Kidney tubule cell (primary cell): Measurements from ENCODE around the gene ADAM22.

Experiments
- DNase-seq: peaks from one replicate; pipeline ENCODE4 v3.0.0-alpha.2; 2018; ENCODE audit warnings: low spot score

The ADAM22 gene

DNA sequence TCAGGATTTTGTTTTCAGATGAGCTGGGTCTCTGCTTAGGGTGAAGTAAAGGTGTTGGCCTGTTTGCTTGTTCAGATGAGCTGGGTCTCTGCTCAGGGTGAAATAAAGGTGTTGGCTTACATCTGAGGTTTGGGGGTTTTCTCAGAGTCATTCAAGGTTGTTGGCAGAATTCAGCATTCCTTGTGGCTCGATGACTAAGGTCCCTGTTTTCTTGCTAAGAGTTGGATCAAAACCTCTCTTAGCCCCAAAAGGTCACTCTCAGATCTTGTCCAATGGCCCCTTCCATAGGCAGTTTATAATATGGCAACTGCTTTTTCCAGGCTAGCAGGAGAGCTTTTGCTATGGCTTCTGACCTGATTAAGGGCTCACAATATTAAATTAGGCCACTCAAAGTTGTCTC lies 106.6 kb downstream of the ADAM22 start:
- DNase-seq = peak; percentile 69

DNA sequence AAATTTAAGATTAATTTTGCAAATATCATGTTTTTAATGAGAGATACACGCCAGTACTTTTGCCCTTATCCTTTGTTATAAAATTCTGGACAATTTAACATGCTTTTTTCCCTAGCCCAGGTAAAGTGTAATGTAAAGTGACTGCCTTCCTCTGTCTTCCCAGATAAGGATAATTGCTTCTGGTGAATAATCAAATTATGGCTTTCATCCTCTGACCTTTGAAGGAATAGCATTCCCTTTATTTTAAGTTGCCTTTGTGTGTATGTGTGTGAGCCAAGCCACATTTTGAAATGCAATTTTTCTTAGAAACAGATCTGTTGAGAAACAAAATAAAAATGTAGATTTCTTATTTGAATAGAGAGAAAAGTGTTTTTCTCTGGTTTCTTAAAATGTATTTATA lies 107.5 kb downstream of the ADAM22 start:
- DNase-seq = no peak

DNA sequence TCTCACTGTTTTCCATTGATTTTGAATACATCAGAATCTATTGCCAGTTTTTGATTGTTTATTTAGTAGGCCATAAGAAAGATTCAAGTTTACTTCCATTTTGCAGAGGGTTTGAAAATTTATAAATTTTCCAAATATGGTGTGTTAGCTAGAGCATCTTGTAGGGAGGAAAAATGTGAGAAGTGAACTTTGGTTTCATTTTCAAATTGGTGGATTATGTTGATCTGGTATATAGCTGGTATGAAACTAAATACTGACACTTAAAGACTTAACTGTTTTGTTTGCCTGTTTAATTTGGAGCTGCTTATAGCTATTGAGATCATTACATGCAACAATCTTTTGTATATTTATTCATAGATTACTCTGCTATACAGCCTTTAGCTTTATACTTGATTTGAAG lies 108.1 kb downstream of the ADAM22 start:
- no peak for DNase-seq

DNA sequence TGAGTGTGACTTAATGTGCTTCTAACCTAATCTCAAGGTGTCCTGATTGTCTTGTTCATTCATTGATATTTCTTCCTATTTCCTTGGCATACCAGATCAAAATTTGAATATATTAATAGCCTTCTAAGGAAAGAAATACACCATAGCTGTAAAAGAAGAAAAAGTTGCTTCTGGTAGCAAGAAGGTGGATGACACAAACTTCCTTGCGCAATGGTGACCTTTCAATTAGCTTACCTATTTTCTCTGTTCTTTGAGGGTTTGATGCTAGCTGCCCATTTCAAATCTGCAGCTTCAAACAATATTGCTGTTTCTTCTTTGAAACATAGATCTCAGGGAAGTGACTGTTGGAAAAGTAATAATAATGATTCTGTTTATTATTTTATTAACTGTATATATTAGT lies 108.8 kb downstream of the ADAM22 start:
- DNase-seq = no peak

DNA sequence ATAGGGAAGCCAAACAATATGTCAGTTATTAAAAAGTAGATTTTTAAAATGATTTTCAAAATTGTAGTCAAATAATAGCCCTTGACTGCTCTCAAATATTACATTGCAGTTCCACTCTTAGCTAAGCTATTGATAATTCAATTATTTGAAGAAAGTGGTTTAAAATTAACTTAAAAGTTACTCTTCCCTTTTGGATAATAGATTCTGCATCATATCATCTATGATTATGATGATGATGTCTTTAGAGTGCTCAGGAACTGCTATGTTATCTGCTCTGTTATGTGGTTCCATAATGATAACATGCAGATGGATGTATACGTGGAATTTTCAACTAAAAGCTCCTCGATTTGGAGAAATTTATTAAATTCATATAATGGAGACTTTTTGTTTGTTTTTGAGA lies 110.0 kb downstream of the ADAM22 start:
- DNase-seq = no peak

DNA sequence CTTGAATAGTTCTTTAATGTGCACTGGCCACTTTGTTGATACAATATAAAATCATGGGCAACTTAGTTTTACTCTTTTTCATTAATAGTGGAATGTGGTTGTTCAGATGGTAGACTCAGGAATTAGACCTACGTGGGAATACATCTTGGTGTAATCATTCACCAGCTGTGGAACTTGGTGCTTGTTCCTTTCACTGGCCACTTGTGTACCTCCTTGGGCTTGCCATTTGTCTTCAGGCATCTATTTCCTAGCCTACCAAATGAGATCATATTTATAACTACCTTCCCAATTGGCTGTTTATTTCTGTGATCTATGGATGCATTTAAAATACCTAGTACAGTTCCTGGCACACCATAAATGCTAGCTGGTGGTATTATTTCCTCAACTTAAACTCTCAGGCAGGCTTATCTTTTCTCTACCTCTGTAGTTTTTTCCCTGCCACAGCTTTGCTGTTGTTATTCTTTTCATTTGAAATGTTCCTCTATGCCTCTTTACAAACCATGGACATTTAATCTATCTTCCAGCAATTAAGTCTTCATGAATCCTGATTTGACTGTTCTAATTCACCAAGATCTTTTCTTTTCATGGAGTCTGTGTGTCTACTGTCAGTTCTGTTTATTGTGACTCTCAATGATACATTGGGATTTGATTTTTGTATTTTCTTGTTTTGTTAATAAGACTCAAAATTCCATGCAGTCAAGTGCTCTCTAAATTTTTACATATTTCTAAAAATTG lies 113.0 kb downstream of the ADAM22 start:
- peak; percentile 46 for DNase-seq

DNA sequence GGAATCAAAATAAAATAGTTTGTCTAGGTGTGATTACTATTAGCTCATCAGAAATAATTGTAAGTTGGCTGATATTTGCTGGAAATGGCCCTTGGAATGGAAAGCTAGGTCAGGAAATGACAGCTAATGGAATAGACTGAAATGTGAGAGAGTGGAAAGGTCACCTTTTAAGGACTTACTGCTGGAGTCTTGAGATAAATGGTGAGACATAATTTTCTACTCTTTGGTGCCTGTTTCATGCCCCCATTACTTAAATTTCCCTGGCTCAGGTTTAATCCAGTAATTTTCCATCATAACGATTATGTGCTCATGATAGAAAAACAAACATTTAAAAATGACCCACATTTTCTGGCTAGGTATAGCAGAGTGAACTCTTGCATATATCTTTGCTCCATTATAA lies 123.6 kb downstream of the ADAM22 start:
- DNase-seq = no peak

DNA sequence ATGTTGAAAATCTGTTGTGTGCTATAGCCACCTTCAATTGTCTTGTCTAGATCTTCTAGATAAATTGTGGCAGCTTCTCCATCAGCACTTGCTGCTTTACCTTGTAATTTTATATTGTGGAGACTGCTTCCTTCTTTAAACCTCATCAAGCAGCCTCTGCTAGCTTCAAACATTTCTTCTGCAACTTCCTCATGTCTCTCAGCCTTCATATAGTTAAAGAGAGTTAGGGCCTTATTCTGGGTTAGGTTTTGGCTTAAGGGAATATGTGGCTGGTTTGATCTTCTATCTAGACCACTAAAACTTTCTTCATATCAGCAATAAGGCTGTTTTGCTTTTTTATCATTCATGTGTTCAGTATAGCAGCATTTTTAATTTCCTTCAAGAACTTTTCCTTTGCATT lies 128.2 kb downstream of the ADAM22 start:
- DNase-seq = no peak

DNA sequence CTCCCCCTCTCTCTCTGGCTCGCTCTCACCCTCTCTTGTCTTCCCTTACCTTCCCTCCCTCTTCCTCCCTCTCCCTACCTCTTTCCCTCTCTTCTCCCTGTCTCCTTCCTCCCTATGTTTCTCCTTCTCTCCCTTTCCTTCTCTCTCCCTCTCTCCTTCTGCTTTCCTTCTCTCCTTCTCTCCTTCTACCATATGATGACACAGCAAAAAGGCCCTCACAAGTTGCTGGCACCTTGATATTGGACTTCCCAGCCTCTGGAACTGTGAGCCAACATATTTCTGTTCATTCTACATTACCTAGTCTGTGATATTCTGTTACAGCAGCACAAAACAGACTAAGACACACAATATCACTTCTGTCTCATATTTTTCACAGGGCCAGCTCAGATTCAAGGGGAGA lies 135.0 kb downstream of the ADAM22 start:
- DNase-seq = no peak

DNA sequence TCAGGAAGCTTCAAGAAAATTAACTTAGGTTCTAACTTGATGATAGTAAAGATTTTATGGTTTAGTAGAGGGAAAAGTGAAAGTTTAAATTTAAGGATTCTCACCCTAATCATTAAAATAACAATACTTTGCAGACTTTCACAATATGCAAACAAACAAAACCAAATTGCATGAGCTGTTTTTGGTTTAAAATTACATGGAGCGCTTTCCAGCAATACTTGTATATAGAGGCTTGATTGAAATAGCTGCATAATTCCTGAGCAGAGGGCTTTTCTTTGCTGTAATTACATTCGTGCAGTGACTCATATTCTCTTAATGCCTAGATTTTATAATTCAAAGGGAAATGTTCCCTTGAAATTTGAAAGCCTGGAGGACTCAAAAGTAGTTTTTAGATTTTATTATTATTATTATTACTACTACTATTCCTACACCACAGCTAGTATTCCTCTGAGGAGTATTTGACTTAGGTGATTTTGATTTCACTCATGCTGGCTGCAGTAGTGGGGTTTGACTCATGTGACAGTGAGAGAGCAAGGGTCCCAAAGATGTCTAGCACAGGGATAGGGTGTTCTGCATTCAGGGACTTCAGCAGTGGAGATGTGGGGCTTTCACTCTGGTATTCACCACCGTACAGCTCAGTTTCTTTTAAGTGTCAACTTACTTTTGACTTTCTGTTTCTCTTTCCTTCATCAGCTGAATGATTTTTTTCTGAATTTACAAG lies 138.1 kb downstream of the ADAM22 start:
- no peak for DNase-seq

DNA sequence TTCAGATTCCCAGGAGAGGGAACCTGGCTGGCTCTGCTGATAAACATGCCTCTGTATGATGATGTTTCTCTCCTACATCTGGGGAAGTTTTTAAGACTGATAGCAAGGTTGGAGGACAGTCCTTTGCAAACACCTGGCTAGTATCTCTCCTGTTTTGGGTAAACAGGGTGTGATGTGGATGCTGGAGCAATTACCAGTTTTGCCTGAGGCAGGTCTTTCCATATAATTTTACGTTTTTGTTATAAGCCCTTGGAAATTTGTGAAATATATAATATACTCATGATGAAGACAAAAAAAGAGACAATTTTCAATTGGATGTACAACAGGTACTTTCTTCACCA lies 138.6 kb downstream of the ADAM22 start:
- DNase-seq = no peak

DNA sequence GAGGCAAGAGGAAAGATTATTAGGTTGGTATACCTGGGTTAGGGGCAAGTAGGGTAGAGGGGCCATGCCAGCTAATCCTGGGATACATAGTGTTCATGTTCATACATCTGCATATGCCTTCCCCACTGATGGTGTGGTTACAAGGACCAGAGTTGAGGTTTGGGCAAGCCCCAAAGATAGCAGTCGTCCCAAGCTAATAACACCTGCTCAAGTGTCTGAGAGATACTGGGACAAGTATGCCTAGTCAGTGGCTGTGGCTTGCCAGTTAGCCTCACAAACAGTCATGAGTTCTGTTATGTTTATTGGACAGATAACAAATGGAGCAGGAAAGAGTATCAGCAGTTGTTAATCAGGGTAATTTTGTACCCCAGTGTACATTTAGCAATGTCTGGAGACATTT lies 139.6 kb downstream of the ADAM22 start:
- DNase-seq = no peak

DNA sequence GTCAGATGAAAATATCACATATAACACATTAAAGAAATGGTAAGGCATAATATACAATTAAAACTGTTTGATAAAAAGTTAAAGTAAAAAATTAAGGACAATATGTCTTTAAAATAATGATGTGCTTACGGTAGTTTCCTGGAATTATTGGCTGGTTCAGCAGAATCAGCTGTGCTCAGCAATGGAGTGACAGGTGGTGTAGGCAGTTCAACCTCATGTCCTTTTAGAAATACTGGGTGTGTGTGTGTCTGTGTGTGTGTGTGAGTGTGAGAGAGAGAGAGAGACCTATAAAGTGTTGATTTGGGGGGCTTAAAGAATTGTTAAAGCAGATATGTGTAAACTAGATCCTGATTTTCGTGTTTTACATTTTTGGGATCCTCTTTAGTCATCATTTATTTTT lies 141.2 kb downstream of the ADAM22 start:
- no peak for DNase-seq

DNA sequence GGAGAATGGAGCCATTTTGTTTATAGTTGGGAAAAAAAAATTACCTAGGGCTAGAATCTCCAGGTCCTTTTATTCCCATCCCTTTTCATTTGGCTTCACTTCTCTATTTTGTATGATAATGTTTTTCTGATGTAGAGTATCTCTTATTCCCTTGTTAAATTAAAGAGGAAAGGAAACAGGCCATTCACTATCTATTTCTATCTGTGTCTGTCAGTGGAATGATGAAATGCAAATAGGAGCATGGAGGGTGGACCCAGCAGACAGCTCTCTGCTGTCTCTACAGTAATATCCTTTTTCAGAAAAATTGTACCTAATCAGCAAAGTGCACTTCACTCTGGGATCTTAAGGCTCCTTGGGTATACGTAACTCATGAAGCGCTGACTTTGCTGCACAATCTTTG lies 149.8 kb downstream of the ADAM22 start:
- no peak for DNase-seq

DNA sequence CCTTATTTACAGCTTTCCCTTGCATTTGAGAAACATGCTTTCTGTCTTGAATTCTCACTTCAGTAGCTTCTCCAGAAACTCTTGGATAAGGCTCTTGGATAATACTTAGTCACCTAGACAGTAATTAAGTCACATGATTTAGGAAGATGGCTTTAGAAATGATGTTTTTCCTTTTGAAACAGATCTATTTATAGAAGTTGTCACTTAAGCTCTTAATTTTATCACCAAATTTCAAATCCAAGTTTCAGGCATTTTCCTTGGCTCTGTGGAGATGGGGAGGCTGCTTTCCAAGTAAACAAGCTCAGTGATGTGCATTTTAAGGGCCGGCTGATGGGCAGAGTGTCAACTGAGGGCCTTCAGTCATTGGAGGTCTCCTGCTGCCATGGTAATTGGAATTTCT lies 155.5 kb downstream of the ADAM22 start:
- DNase-seq = no peak

DNA sequence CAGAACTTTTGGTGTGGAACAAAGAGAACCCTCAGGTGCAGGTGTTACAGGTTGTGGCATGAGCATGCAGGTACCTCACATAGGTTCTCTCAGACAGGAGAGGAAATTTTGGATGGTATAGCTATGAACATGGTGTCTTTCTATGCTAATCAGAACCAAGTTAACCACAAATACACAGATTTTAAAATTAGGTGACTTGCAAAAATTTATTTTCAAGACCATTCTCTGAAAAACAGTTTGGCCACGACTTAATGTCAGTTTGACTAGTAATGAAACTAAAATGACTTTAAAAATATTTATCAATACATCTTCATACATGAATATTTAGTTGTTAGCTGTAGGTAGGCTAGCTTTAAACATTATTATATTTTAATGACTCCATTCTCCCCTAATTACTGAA lies 156.2 kb downstream of the ADAM22 start:
- no peak for DNase-seq

DNA sequence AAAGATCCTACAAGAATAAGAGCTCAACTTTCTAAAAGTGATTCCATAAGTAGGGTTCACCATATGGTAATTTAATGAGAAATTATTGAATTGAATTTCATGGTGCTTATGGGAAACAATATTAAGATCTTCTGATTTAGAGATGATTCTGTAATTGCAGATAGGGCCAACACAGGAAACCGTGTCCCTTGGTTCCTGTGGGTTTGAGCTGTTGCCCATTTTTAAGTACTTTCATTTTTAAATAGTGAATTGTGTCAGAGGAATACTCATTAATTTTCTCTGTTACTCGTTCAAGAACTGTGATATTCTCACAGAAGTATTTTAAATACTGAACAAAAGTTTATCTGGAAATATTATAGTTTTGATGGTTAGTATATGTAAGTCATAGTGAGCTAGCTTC lies 156.6 kb downstream of the ADAM22 start:
- no peak for DNase-seq

DNA sequence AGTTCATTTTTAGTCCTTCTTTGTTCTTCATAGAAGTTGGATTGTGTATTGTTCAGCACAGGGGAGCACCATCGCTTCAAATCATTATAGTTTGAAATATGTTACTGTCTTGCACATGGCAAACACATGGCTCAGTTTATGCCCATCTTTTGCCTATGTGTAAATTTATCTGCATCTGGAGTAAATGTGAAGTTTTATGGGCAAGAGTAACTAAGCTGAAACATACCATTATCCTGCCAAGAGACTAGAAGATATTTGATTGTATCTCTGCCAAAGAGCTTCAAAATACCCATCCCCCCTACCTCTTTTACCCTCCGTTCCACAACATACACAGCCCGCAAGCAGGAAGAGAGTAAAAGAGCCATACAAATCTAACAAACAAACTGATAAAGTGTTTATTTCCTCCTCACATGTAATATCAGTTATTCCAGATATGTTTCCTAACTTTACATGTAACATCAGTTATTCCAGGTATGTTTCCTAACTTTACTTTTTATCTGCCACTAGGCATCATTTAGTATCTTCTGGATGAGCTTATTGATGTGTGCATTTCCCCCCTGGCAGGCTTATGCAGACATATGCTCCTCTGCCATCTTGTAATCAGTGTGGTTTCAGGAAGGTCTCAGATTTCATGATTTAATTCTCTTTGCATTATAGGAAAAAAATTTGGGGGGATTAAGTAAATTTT lies 158.1 kb downstream of the ADAM22 start:
- no peak for DNase-seq

DNA sequence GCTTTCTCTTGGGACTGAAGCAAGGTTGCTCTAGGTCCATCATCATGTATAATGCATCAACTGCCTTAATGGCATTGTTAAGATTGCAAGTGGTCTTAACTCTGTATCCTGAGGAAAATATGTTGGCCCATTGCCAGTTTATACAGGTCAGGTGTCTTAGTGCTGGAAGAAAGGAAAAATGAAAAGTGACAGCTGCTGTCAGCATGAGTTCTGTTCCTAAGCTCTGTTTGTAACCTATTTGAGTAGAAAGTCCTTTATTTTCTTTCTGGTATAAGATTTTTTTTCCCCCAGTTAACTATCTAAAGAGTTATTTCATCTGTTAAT lies 158.6 kb downstream of the ADAM22 start:
- no peak for DNase-seq

DNA sequence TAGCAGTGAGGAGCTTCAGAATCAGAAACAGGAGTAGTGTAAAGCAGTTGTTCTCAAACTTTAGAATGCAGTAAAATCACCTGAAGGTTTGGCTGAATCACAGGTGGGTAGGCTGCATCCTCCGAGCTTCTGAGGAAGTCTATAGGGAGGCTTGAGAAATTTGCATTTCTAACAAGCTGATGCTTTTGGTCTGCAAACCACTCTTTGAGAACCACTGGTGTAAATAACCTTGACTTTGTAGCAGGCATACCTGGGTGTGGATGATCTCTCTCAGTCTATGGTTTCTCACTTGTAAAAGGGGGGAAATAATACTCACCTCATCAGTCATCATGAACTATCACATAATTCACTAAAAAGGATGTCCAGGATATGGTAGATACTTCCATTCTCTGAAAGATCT lies 167.7 kb downstream of the ADAM22 start:
- no peak for DNase-seq

DNA sequence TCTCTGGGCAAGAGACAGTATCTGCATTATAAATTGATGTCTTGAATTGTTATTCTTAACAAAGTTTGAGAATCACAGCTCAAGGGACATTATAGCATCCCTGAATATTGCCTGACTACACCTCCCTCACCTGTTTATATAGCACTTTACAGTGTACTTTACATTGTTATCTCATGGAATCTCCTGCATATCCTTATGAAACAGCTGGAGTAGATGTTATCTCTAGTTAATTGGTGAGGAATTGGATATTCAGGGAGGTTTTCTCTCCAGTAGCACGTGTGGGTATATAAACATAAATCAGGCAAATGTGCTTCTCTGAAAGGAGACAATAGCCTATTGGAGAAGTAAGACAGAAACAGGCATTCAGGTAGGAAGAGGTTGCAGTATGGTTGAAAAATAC lies 168.6 kb downstream of the ADAM22 start:
- no peak for DNase-seq

DNA sequence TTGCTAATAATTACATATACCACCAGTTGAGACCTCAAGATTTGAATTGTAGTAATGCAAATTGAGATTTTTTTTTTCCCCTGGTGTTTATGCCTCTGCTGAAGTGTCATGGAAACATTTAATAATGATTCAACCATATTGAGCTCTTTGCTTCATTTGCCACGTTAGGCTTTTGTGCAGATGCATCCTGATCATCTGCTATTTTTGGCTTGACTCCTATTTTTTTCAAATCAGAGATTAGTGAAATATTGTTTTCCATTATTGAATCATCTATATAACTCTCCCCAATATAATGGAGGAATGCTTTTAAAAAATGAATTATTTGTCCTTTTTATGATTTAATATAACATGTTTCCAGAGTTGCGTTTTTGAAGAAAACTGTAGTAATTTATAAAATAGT lies 170.7 kb downstream of the ADAM22 start:
- no peak for DNase-seq

DNA sequence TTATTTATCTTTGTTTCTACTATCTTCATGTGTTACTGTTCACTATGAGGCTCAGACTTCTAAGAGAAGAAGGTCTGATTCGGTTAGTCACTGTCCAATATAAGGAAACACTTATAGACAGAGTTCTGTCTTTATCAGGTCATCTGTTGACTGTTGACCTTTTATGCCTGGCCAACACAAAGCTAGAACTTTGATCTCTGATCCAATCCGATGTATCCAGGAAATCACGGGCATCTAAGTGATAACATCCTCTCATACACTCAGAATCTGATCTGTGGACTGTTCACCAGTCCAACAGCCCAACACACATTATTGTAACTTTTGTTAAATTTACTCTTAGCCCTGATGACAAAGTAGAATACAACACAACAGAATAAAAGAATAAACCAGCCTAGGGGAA lies 171.2 kb downstream of the ADAM22 start:
- DNase-seq = no peak

DNA sequence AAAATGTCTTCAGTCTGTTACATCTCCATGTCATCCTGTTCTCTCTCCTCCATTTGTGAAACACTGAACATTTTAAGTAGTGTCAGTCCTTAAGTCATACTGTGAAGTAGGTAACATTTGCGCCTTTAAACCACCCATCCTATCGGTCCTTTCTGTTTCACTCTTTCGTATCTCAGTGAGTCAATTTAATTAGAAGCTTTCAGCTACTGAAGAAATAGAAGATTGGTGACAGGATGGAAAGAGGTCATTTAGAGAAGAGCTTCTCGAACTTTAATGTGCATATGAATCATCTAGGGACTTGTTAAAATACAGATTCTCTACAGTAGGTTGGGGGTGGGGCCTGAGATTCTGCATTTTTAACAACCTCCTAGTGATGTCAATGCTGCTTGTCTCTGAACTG lies 172.4 kb downstream of the ADAM22 start:
- no peak for DNase-seq
